RWPE1 (cell line): ENCODE measurements around the gene DRAXIN.

ENCODE experiments used
- CTCF ChIA-PET: fragments of 350-600 bp; sonication (Branson Sonifier 250); formaldehyde crosslinking; extraction: SDS; loops from one replicate; lab custom pipeline; 2021; lab: Yijun Ruan, JAX
- POLR2A ChIA-PET: fragments of 400-600 bp; formaldehyde crosslinking; extraction: SDS; loops from one replicate; lab custom pipeline; 2020; ENCODE audit warnings: antibody characterized with exemption; ENCODE audit not compliant: low non-redundant PET; lab: Yijun Ruan, JAX
- DNase-seq: peaks from one replicate; pipeline ENCODE4 v3.0.0; 2012; ENCODE audit warnings: low spot score
- H3K27ac ChIP-seq: fragments of 450-650 bp; 2 replicates; pipeline ENCODE4 v1.5.1; 2017
- TF ChIP-seq, protein P1 (sequence below): fragments of 450-650 bp; conservative IDR thresholded peaks from 2 replicates; pipeline ENCODE4 v1.5.1; 2017; ENCODE audit warnings: low read depth, mild to moderate bottlenecking

DRAXIN gene

DNA sequence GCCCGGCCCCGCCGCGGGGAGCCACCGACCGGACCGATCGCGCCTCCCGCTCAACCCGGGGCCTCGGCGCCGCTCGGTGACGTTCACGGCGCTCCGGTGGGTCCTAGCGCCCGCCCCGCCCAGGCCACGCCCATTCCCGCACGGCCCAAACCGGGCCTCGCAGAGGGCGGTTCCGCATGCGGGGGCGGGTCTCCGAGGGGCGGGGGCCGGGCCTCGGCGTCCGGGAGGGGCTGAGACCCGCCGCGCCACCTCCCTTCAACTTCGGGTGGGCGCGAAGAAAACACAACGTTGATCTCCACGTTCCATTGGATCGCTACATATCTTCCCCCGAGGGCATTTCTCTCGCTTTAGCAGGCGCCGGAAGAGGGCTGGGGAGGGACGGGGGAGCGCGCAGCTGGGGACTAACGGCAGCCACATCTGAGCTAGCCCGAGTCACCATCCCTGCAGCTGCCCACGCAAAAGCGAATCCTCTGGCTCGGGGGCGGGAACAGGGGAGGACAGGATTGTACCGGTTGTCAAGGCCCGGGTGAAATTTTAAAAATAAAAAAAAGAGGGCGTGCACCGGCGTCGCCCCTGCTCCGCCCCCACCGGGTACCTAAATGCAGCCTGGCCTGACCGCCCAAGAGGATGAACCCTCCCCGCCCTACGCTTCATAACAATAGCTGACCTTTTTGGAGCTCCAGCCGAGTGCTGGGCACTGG, 10.3 kb upstream of the DRAXIN start, which contains the start of gene MAD2L2:
Gene MAD2L2 (minus strand): TSS at position 78 of the 701 bp plus-strand sequence. CDS start 547 bp downstream, outside the sequence.
- DNase-seq = peak; percentile 89
- H3K27ac ChIP-seq = peak within 1 kb of the TSS; percentile 91
- TF ChIP-seq, protein P1, sequence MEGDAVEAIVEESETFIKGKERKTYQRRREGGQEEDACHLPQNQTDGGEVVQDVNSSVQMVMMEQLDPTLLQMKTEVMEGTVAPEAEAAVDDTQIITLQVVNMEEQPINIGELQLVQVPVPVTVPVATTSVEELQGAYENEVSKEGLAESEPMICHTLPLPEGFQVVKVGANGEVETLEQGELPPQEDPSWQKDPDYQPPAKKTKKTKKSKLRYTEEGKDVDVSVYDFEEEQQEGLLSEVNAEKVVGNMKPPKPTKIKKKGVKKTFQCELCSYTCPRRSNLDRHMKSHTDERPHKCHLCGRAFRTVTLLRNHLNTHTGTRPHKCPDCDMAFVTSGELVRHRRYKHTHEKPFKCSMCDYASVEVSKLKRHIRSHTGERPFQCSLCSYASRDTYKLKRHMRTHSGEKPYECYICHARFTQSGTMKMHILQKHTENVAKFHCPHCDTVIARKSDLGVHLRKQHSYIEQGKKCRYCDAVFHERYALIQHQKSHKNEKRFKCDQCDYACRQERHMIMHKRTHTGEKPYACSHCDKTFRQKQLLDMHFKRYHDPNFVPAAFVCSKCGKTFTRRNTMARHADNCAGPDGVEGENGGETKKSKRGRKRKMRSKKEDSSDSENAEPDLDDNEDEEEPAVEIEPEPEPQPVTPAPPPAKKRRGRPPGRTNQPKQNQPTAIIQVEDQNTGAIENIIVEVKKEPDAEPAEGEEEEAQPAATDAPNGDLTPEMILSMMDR = no peak
- POLR2A ChIA-PET = interaction anchor here (0.6 kb wide), 1 partner anchor 41 kb away, joined by 3 read pairs; no protein-coding TSS in a partner anchor
- CTCF ChIA-PET = interaction anchor here (1.8 kb wide), 1 partner anchor 17 kb away, joined by 6 read pairs; no protein-coding TSS in a partner anchor

DNA sequence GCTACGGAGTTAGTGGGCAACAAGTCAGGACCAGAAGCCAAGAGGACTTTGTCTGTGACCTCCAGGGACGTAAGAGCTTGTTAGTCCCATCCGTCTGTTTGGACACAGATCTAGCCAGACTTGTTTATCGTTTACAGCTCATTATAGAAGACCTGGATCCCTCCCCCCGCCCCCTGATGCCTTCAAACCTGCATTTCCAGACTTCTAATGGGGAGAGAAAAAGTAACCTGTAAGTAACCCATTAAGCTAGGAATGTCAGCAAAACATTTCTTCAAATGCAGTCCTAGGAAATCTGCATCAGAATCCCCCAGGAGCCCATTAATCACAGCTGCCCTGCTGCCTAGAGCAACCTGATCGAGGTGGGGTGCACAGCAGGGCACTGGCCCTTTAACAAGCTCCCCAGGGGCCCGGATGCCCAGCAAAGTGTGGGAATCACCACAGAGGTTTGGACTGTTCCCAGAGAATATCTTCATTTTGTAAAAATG, 9.2 kb upstream of the DRAXIN start:
- ChIA-PET POLR2A (no interaction called here), CTCF (interaction anchor here (0.6 to 1.8 kb wide), 4 partner anchors 18 to 644 kb away, joined by 4 to 6 read pairs (median 4); no protein-coding TSS in a partner anchor)
- H3K27ac ChIP-seq = no peak overlapping the region
- no peak for DNase-seq
- TF ChIP-seq, protein P1 = no peak

DNA sequence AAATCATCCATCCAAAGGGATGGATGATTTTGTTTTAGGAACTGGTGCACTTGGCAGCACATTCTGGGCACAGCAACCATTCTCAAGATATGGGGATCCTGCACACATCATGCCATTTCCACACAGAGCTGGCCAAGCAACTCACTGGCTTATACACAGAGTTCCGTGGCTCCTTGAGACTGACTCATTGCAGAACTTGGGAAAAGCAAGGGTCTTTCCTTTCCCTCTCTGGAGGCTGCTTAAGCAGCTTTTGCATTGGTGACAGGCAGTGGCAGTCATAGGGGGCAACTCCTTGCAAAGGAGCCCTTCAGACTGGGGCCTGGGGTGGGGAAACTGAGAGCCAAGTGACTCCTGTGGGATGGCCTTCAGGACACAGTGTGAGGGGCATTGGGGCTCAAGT, 8.7 kb upstream of the DRAXIN start:
- DNase-seq = no peak
- TF ChIP-seq, protein P1 = no peak
- ChIA-PET CTCF (interaction anchor here (0.7 to 1.8 kb wide), 3 partner anchors 18 to 741 kb away, joined by 4 to 7 read pairs (median 6); no protein-coding TSS in a partner anchor), POLR2A (no interaction called here)
- no peak overlapping the region for H3K27ac ChIP-seq

DNA sequence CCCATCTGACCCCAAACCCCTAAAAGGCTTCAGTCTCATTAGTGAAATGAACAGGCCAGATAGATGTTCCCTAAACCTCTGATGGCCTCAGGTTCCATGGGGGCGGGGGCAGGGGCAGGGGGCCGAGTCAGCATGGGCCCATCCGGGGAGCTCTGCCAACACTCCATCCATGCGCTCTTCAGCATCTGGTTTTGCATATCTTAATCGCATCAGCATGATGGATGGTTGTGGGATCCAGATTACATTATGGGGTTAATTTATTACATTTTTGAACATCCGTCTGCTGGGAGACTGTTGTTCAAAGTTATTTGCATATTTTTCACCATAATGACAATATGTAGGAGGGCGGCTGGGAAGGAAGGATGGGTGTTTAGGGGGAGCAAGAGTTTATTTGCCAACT, 7.4 kb upstream of the DRAXIN start:
- CTCF ChIA-PET = no interaction called here
- no peak for DNase-seq
- POLR2A ChIA-PET = no interaction called here
- no peak overlapping the region for H3K27ac ChIP-seq
- TF ChIP-seq, protein P1 = no peak

DNA sequence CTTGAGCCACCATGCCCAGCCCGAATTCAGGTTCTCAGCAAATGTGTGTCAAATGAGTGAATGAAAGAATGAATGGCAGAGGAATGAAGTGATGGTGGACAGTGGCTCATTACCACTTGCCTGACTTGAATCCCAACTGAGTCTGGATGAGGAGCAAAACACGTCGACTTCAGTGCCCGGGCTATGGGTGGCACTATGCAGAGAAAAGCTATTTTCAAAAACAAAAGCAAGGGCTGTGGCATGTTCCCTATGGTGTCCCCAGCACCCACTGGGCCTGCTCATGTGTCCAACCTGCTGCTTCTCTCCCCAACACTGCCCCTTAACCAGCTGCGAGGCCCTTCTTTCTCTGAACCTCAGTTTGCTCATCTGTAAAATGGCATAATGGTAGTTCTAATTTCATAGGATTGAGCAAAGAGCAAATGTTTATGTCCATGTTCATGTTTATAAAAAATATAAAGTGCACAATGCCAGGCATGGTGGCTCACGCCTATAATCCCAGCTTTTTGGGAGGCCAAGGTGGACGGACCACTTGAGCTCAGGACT, 6.2 kb upstream of the DRAXIN start:
- ChIA-PET CTCF (no interaction called here), POLR2A (no interaction called here)
- no peak overlapping the region for H3K27ac ChIP-seq
- TF ChIP-seq, protein P1 = no peak
- no peak for DNase-seq

DNA sequence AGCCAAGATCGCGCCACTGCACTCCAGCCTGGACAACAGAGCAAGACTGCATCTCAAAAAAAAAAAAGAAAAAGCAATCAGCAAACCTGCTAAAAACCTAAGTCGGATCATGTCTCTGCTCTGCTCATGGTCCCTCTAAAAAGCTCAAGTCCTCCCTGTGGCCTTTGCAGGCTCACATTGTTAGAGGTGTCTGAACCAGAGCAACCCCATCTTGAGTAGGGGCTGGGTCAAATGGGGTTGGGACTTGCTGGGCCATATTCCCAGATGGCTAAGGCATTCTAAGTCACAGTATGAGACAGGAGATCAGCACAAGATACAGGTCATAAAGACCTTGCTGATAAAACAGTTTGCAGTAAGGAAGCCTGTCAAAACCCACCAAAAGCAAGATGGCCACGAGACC, 3.0 kb upstream of the DRAXIN start:
- POLR2A ChIA-PET = no interaction called here
- CTCF ChIA-PET = no interaction called here
- no peak overlapping the region for H3K27ac ChIP-seq
- TF ChIP-seq, protein P1 = no peak
- DNase-seq = no peak
